ENCODE measurements around the gene FITM2. TPM values are rescaled to one million over a fixed set of nuclear protein-coding genes. Genes with fewer than 3 reads are reported as not detected.

FITM2 gene
- total and polyA plus RNA-seq, 2 donors (not counting 1 experiment from before 2014, with no cell fraction given) = 2.0 to 4.3 TPM

GRCh38 chr20:44360221-44360620, 49.2 kb upstream of the FITM2 start:
- Histone ChIP-seq H3K79me2 (ENCODE audit: control insufficient read depth, insufficient read depth, low read length) (no peaks in the 10 kb centered on the region), H3K27me3 (replicated peaks in 1 of 4; ENCODE audit: control extremely low read depth in 1 of 4, control insufficient read depth in 3 of 4, insufficient read depth in 4 of 4, low read length in 3 of 4) (peaks cover 0 to 5% (median 2%) of the 10 kb centered on the region in 4 experiments), H3K4me3 (ENCODE audit: control extremely low read depth in 1 of 5, extremely low read depth in 1 of 5, insufficient read depth in 1 of 5, low read depth in 2 of 5, low read length in 4 of 5) (no peak overlapping the region), H3K4me2 (replicated peaks; ENCODE audit: low read depth, low read length, poor library complexity, severe bottlenecking) (no peak overlapping the region), H3K36me3 (replicated peaks in 1 of 2; ENCODE audit: control extremely low read depth in 1 of 2, control insufficient read depth in 1 of 2, extremely low read depth in 1 of 2, insufficient read depth in 2 of 2, low read length in 1 of 2) (no peaks in the 10 kb centered on the region), H3K27ac (ENCODE audit: low read length in 2 of 2) (no peak overlapping the region), H3K9ac (ENCODE audit: low read length) (no peak overlapping the region), H3K9me3 (ENCODE audit: control extremely low read depth in 1 of 3, control insufficient read depth in 2 of 3, insufficient read depth in 1 of 3, low read length in 2 of 3) (peaks cover 0 to 4% (median 0%) of the 10 kb centered on the region in 3 donors), H2AFZ (ENCODE audit: insufficient read depth, low read depth, low read length, poor library complexity, severe bottlenecking) (no peak overlapping the region), H4K20me1 (ENCODE audit: control insufficient read depth, insufficient read depth, low read length, poor library complexity, severe bottlenecking) (no peaks in the 10 kb centered on the region), H3K4me1 (ENCODE audit: control insufficient read depth in 2 of 2, insufficient read depth in 2 of 2, low read length in 2 of 2) (no peaks in the 10 kb centered on the region)
- H3K9me3 Mint-ChIP-seq (ENCODE audit: insufficient read depth) = no peaks in the 10 kb centered on the region
- ChIA-PET CTCF (no interaction called here), POLR2A (no interaction called here)
- H3K27me3 Mint-ChIP-seq = peaks cover 34% of the 10 kb centered on the region
- H3K4me3 Mint-ChIP-seq = no peak overlapping the region
- DNase-seq = no peak
- no peak overlapping the region for H3K27ac Mint-ChIP-seq
- H3K4me1 Mint-ChIP-seq = no peaks in the 10 kb centered on the region
- no peak for ATAC-seq (ENCODE audit: low read depth)
- intact Hi-C loops (cut with micrococcal nuclease) = no loop called here
- TF ChIP-seq, protein P1, sequence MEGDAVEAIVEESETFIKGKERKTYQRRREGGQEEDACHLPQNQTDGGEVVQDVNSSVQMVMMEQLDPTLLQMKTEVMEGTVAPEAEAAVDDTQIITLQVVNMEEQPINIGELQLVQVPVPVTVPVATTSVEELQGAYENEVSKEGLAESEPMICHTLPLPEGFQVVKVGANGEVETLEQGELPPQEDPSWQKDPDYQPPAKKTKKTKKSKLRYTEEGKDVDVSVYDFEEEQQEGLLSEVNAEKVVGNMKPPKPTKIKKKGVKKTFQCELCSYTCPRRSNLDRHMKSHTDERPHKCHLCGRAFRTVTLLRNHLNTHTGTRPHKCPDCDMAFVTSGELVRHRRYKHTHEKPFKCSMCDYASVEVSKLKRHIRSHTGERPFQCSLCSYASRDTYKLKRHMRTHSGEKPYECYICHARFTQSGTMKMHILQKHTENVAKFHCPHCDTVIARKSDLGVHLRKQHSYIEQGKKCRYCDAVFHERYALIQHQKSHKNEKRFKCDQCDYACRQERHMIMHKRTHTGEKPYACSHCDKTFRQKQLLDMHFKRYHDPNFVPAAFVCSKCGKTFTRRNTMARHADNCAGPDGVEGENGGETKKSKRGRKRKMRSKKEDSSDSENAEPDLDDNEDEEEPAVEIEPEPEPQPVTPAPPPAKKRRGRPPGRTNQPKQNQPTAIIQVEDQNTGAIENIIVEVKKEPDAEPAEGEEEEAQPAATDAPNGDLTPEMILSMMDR (IDR thresholded peaks at IDR 0.05) = no peak
- no peak for TF ChIP-seq EZH2 (IDR thresholded peaks at IDR 0.05; ENCODE audit: borderline replicate concordance, insufficient read depth, low read depth, low read length, poor library complexity, severe bottlenecking)

DNA sequence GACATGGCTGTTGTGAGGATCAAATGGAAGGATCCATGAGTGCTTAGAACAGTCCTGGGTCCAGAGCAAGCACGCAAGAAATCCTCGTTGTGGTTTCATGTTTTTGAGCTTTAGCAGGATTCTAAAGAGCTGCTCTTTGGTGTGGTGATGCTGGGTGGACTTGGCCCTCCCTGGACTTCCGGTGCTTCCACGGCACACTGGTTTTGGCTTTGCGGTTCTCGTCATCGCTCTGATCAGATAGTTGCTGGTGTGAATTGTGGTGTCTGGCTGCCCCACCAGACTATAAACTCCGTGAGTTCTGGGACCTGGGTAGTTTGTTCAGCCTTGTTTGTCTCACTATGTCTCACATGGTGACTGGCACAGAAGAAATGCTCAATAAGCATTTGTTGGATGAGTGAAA, 47.8 kb upstream of the FITM2 start:
- POLR2A ChIA-PET = no interaction called here
- Histone ChIP-seq H3K4me2 (replicated peaks; ENCODE audit: low read depth, low read length, poor library complexity, severe bottlenecking) (no peak overlapping the region), H4K20me1 (ENCODE audit: control insufficient read depth, insufficient read depth, low read length, poor library complexity, severe bottlenecking) (no peaks in the 10 kb centered on the region), H3K27me3 (replicated peaks in 1 of 4; ENCODE audit: control extremely low read depth in 1 of 4, control insufficient read depth in 3 of 4, insufficient read depth in 4 of 4, low read length in 3 of 4) (peaks cover 0 to 4% (median under 1%) of the 10 kb centered on the region in 4 experiments), H3K9me3 (ENCODE audit: control extremely low read depth in 1 of 3, control insufficient read depth in 2 of 3, insufficient read depth in 1 of 3, low read length in 2 of 3) (peaks cover 0 to 4% (median 0%) of the 10 kb centered on the region in 3 donors), H3K4me1 (ENCODE audit: control insufficient read depth in 2 of 2, insufficient read depth in 2 of 2, low read length in 2 of 2) (no peaks in the 10 kb centered on the region), H3K9ac (ENCODE audit: low read length) (no peak overlapping the region), H3K79me2 (ENCODE audit: control insufficient read depth, insufficient read depth, low read length) (no peaks in the 10 kb centered on the region), H2AFZ (ENCODE audit: insufficient read depth, low read depth, low read length, poor library complexity, severe bottlenecking) (no peak overlapping the region), H3K4me3 (ENCODE audit: control extremely low read depth in 1 of 5, extremely low read depth in 1 of 5, insufficient read depth in 1 of 5, low read depth in 2 of 5, low read length in 4 of 5) (no peak overlapping the region), H3K36me3 (replicated peaks in 1 of 2; ENCODE audit: control extremely low read depth in 1 of 2, control insufficient read depth in 1 of 2, extremely low read depth in 1 of 2, insufficient read depth in 2 of 2, low read length in 1 of 2) (no peaks in the 10 kb centered on the region), H3K27ac (ENCODE audit: low read length in 2 of 2) (no peak overlapping the region)
- TF ChIP-seq, protein P1 (IDR thresholded peaks at IDR 0.05) = no peak
- TF ChIP-seq EZH2 (IDR thresholded peaks at IDR 0.05; ENCODE audit: borderline replicate concordance, insufficient read depth, low read depth, low read length, poor library complexity, severe bottlenecking) = no peak
- no peaks in the 10 kb centered on the region for H3K4me1 Mint-ChIP-seq
- intact Hi-C loops (cut with micrococcal nuclease) = no loop called here
- CTCF ChIA-PET = interaction anchor here (0.6 kb wide), 1 partner anchor 217 kb away, joined by 3 read pairs; no protein-coding TSS in a partner anchor
- ATAC-seq (ENCODE audit: low read depth) (no peak), DNase-seq (no peak)
- 85% methylated on average over 6 of the region's 8 CpGs for WGBS (ENCODE audit: insufficient coverage)
- no peak overlapping the region for H3K4me3 Mint-ChIP-seq
- H3K27ac Mint-ChIP-seq = no peak overlapping the region
- peaks cover 44% of the 10 kb centered on the region for H3K27me3 Mint-ChIP-seq
- H3K9me3 Mint-ChIP-seq (ENCODE audit: insufficient read depth) = no peaks in the 10 kb centered on the region
